ENCODE measurements around the gene EFS.

DNA sequence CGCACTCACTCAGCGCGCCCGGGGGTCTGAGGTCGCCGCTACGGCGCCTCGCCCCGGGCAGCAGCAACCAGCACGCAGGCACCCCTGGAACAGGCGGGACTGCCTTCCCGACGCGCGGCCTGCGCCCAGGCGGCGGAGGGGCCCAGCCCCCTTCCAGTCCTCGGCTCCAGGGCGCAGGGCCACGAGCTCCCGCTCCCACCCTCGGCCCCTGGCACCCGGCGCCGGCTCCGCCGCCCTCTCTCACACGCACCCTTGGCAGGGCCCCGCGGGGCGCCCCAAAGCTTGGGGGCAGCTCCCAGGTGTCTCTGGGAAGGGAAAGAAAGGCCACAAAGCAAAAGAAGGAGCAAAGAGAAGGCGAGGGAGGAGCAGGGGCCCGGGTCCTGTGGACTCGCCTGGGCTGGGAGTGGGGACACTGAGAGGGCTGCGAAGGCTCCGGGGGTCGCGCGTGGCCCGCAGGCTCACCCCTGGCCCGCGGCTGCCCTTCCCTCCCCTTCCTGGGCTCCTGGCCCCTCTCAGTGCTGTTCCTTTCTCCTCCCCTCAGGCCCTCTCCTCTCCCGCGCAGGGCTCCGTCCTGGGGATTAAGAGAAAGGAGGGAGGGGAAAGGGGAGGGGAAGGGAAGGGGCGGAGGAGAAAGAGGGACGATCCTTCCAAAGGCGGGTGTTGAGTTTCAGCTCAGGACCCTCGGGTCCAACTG lies 907 bp upstream of the EFS start:
- TF ChIP-seq POLR2AphosphoS5 (IDR thresholded peaks at IDR 0.05; ENCODE audit: low read depth, low read length) (no peak), REST (IDR thresholded peaks at IDR 0.05; ENCODE audit: insufficient read depth in 1 of 2, low read depth in 2 of 2, low read length in 1 of 2) (no peak), SIN3A (IDR thresholded peaks at IDR 0.05; ENCODE audit: borderline replicate concordance, insufficient read depth, low read depth, low read length) (no peak)
- TF ChIP-seq, protein P1, sequence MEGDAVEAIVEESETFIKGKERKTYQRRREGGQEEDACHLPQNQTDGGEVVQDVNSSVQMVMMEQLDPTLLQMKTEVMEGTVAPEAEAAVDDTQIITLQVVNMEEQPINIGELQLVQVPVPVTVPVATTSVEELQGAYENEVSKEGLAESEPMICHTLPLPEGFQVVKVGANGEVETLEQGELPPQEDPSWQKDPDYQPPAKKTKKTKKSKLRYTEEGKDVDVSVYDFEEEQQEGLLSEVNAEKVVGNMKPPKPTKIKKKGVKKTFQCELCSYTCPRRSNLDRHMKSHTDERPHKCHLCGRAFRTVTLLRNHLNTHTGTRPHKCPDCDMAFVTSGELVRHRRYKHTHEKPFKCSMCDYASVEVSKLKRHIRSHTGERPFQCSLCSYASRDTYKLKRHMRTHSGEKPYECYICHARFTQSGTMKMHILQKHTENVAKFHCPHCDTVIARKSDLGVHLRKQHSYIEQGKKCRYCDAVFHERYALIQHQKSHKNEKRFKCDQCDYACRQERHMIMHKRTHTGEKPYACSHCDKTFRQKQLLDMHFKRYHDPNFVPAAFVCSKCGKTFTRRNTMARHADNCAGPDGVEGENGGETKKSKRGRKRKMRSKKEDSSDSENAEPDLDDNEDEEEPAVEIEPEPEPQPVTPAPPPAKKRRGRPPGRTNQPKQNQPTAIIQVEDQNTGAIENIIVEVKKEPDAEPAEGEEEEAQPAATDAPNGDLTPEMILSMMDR (IDR thresholded peaks at IDR 0.05), result no peak

Measured in Panc1 (cell line).